Measurements from ENCODE around the gene FGF22. TPM values are rescaled to one million over a fixed set of nuclear protein-coding genes. Genes with fewer than 3 reads are reported as not detected.

Gene FGF22
- polyA plus RNA-seq, 1 donor from 2014 or later: 0.48 TPM

- TF ChIP-seq POLR2AphosphoS5 (IDR thresholded peaks at IDR 0.05) (no peak), REST (IDR thresholded peaks at IDR 0.05; ENCODE audit: borderline replicate concordance) (no peak), RAD21 (conservative IDR thresholded peaks at IDR 0.05) (no peak), EP300 (conservative IDR thresholded peaks at IDR 0.05; ENCODE audit: poor library complexity, severe bottlenecking) (no peak), MXI1 (conservative IDR thresholded peaks at IDR 0.05; ENCODE audit: poor library complexity, severe bottlenecking) (no peak), TAF1 (IDR thresholded peaks at IDR 0.05; ENCODE audit: low read depth) (no peak), CTCF (IDR thresholded peaks at IDR 0.05; ENCODE audit: poor library complexity, severe bottlenecking) (no peak), EZH2 (IDR thresholded peaks at IDR 0.05; ENCODE audit: borderline replicate concordance, insufficient read depth, low read length, poor library complexity, severe bottlenecking) (no peak), SMC3 (conservative IDR thresholded peaks at IDR 0.05; ENCODE audit: poor library complexity) (no peak)
Observed at GRCh38 chr19:607301-608154, 32.2 kb upstream of the FGF22 start.

GRCh38 chr19:608155-609003 lies 31.3 kb upstream of the FGF22 start:
- no peak overlapping the region for H3K4me2 ChIP-seq (ENCODE audit: low read length)
- no peaks in the 10 kb centered on the region for H3K79me2 ChIP-seq (replicated peaks; ENCODE audit: insufficient read depth, low read length)
- TF ChIP-seq RAD21 (conservative IDR thresholded peaks at IDR 0.05) (no peak), EP300 (conservative IDR thresholded peaks at IDR 0.05; ENCODE audit: poor library complexity, severe bottlenecking) (no peak), TAF1 (IDR thresholded peaks at IDR 0.05; ENCODE audit: low read depth) (no peak), EZH2 (IDR thresholded peaks at IDR 0.05; ENCODE audit: borderline replicate concordance, insufficient read depth, low read length, poor library complexity, severe bottlenecking) (no peak), POLR2AphosphoS5 (IDR thresholded peaks at IDR 0.05) (no peak), REST (IDR thresholded peaks at IDR 0.05; ENCODE audit: borderline replicate concordance) (no peak), CTCF (IDR thresholded peaks at IDR 0.05; ENCODE audit: poor library complexity, severe bottlenecking) (no peak), MXI1 (conservative IDR thresholded peaks at IDR 0.05; ENCODE audit: poor library complexity, severe bottlenecking) (no peak)
- no peaks in the 10 kb centered on the region for H4K20me1 ChIP-seq (ENCODE audit: insufficient read depth)
- no peak overlapping the region for H2AFZ ChIP-seq (ENCODE audit: low read depth, low read length)
- H3K4me3 ChIP-seq (ENCODE audit: low read length): no peak overlapping the region
- H3K9me3 ChIP-seq (ENCODE audit: low read length): no peaks in the 10 kb centered on the region
- no peaks in the 10 kb centered on the region for H3K9me2 ChIP-seq (ENCODE audit: insufficient read depth, low read length)
- H3K9ac ChIP-seq (ENCODE audit: low read length): no peak overlapping the region
- no peaks in the 10 kb centered on the region for H3F3A ChIP-seq (ENCODE audit: insufficient read depth, low read length, poor library complexity, severe bottlenecking)
- H3K27me3 ChIP-seq (ENCODE audit: insufficient read depth, low read depth, low read length): no peaks in the 10 kb centered on the region
- H3K36me3 ChIP-seq (ENCODE audit: insufficient read depth, low read length): no peaks in the 10 kb centered on the region
- H3K27ac ChIP-seq (ENCODE audit: low read length): no peak overlapping the region

More at GRCh38 chr19:607301-608154, 32.2 kb upstream of the FGF22 start:
- no peaks in the 10 kb centered on the region for H3F3A ChIP-seq (ENCODE audit: insufficient read depth, low read length, poor library complexity, severe bottlenecking)
- H3K9me2 ChIP-seq (ENCODE audit: insufficient read depth, low read length): no peaks in the 10 kb centered on the region
- no peaks in the 10 kb centered on the region for H3K36me3 ChIP-seq (ENCODE audit: insufficient read depth, low read length)
- H3K79me2 ChIP-seq (replicated peaks; ENCODE audit: insufficient read depth, low read length): no peaks in the 10 kb centered on the region
- H3K4me3 ChIP-seq (ENCODE audit: low read length): no peak overlapping the region
- H3K9ac ChIP-seq (ENCODE audit: low read length): no peak overlapping the region
- no peak overlapping the region for H3K27ac ChIP-seq (ENCODE audit: low read length)
- no peak overlapping the region for H3K4me2 ChIP-seq (ENCODE audit: low read length)
- no peak overlapping the region for H2AFZ ChIP-seq (ENCODE audit: low read depth, low read length)
- no peaks in the 10 kb centered on the region for H3K9me3 ChIP-seq (ENCODE audit: low read length)
- no peaks in the 10 kb centered on the region for H4K20me1 ChIP-seq (ENCODE audit: insufficient read depth)
- no peaks in the 10 kb centered on the region for H3K27me3 ChIP-seq (ENCODE audit: insufficient read depth, low read depth, low read length)
